GM23248 (cell line): Measurements from ENCODE around the gene MDM1. TPM values are rescaled to one million over a fixed set of nuclear protein-coding genes. Genes with fewer than 3 reads are reported as not detected.

Source experiments
- DNase-seq: peaks from one replicate; pipeline ENCODE4 v3.0.0-alpha.2; 2015
- H2AFZ ChIP-seq: fragments of 200-600 bp; sonication (generic); 2 replicates; pipeline ENCODE4 v1.6.1; 2016; ENCODE audit warnings: antibody characterized with exemption
- H3F3A ChIP-seq: fragments of 200-600 bp; sonication (generic); 2 replicates; pipeline ENCODE4 v1.6.1; 2016; ENCODE audit warnings: mild to moderate bottlenecking, antibody characterized with exemption, mixed run types; ENCODE audit not compliant: insufficient read depth
- H3K27ac ChIP-seq: fragments of 200-600 bp; sonication (generic); 2 replicates; pipeline ENCODE4 v1.5.1; 2016; ENCODE audit warnings: mild to moderate bottlenecking
- H3K27me3 ChIP-seq: fragments of 200-600 bp; sonication (generic); replicated peaks from 2 replicates; pipeline ENCODE4 v1.6.1; 2016; ENCODE audit warnings: mild to moderate bottlenecking; ENCODE audit not compliant: insufficient read depth
- H3K36me3 ChIP-seq: fragments of 200-600 bp; sonication (generic); 2 replicates; pipeline ENCODE4 v1.6.1; 2016; ENCODE audit warnings: low read depth, mild to moderate bottlenecking
- H3K4me1 ChIP-seq: fragments of 200-600 bp; sonication (generic); 2 replicates; pipeline ENCODE4 v1.6.1; 2016; ENCODE audit warnings: mild to moderate bottlenecking; ENCODE audit not compliant: insufficient read depth
- H3K4me2 ChIP-seq: fragments of 200-600 bp; sonication (generic); one replicate; pipeline ENCODE4 v1.6.1; 2016; ENCODE audit warnings: mild to moderate bottlenecking; ENCODE audit not compliant: unreplicated experiment
- H3K4me3 ChIP-seq: fragments of 200-600 bp; sonication (generic); 2 replicates; pipeline ENCODE4 v1.5.1; 2016; ENCODE audit warnings: mild to moderate bottlenecking
- H3K79me2 ChIP-seq: fragments of 200-600 bp; sonication (generic); 2 replicates; pipeline ENCODE4 v1.6.1; 2016; ENCODE audit warnings: mild to moderate bottlenecking; ENCODE audit not compliant: insufficient read depth
- H3K9ac ChIP-seq: fragments of 200-600 bp; sonication (generic); 2 replicates; pipeline ENCODE4 v1.6.1; 2016; ENCODE audit warnings: mild to moderate bottlenecking
- H3K9me2 ChIP-seq: fragments of 200-600 bp; sonication (generic); 2 replicates; pipeline ENCODE4 v1.6.1; 2016; ENCODE audit warnings: mixed run types, mild to moderate bottlenecking, moderate library complexity; ENCODE audit not compliant: insufficient read depth
- H3K9me3 ChIP-seq: fragments of 200-600 bp; sonication (generic); one replicate; pipeline ENCODE4 v1.6.1; 2017; ENCODE audit warnings: low read depth
- H4K20me1 ChIP-seq: fragments of 200-600 bp; sonication (generic); 2 replicates; pipeline ENCODE4 v1.6.0; 2016; ENCODE audit not compliant: insufficient read depth
- EZH2 ChIP-seq: fragments of 200-600 bp; sonication (generic); IDR thresholded peaks from 2 replicates; pipeline ENCODE4 v1.6.1; 2018; ENCODE audit warnings: antibody characterized with exemption, mild to moderate bottlenecking; ENCODE audit not compliant: insufficient read depth, poor library complexity, severe bottlenecking
- EZH2phosphoT487 ChIP-seq: fragments of 200-600 bp; sonication (generic); IDR thresholded peaks from 2 replicates; pipeline ENCODE4 v1.6.1; 2018; ENCODE audit warnings: antibody characterized with exemption, moderate library complexity, mild to moderate bottlenecking, low read depth; ENCODE audit not compliant: insufficient read depth
- WGBS, 2 experiments: methylation state at CpG; one replicate each; pipeline ENCODE4 v1.1.6; 2015 to 2017; ENCODE audit warnings: low lambda C conversion rate in 2 of 2, low coverage in 1 of 2; ENCODE audit errors: missing lambda C conversion rate in 2 of 2; 5-methylcytosine and 5-hydroxymethylcytosine counted together
- in situ Hi-C: fragments of 300-500 bp; cut with MboI; formaldehyde crosslinking; loops from 2 replicates; pipeline ENCODE4 v1.15.0; 2020
- polyA plus RNA-seq: library from polyadenylated mRNA; unstranded; fragments of >200 nt; fragmentation: Nextera tagmentation; extraction: Ambion mirVana; gene quantifications from 2 replicates; pipeline ENCODE4 v1.2.1, GENCODE V29; 2016
- total RNA-seq: library from RNA; depleted of rRNA; stranded (reverse); fragments of >200 nt; shearing (Covaris generic); gene quantifications from 2 replicates; pipeline ENCODE4 v1.2.3, GENCODE V29; 2014; rRNA removed

MDM1 gene
- total RNA-seq (7.3 and 30.0 TPM in 2 replicates), polyA plus RNA-seq (7.5 and 9.9 TPM in 2 replicates)

GRCh38 chr12:68331869-68332727 is at the start of gene MDM1:
MDM1 (minus strand) TSS chr12:68332362; CDS start chr12:68332245, 117 bp downstream.
- Histone ChIP-seq H3K9me2 (no peaks in the 10 kb centered on the region), H3K27ac (peak within 1 kb of the TSS; percentile 33; the same call in 1 of the 2 replicates), H4K20me1 (no peaks in the 10 kb centered on the region), H3K36me3 (no peaks in the 10 kb centered on the region), H3F3A (no peaks in the 10 kb centered on the region), H3K27me3 (no peaks in the 10 kb centered on the region), H3K4me1 (peaks cover 13% of the 10 kb centered on the region), H3K4me2 (peak within 1 kb of the TSS; percentile 95), H2AFZ (peak within 1 kb of the TSS; percentile 98), H3K9ac (peak within 1 kb of the TSS; percentile 77), H3K9me3 (no peaks in the 10 kb centered on the region), H3K79me2 (peaks cover 13% of the 10 kb centered on the region), H3K4me3 (peak within 1 kb of the TSS; percentile 94)
- WGBS, 2 experiments = 2% methylated on average over 56 to 57 of the region's 59 CpGs
- TF ChIP-seq EZH2phosphoT487 = no peak
- no peak for TF ChIP-seq EZH2
- peak; percentile 99 for DNase-seq
- in situ Hi-C loops = no loop called here

- Histone ChIP-seq H3K9ac (no peak overlapping the region), H3K36me3 (no peaks in the 10 kb centered on the region), H3K4me2 (no peak overlapping the region), H4K20me1 (no peaks in the 10 kb centered on the region), H3K9me2 (no peaks in the 10 kb centered on the region), H3K4me1 (peaks cover 11% of the 10 kb centered on the region), H3K79me2 (no peaks in the 10 kb centered on the region), H3K27me3 (no peaks in the 10 kb centered on the region), H2AFZ (no peak overlapping the region), H3K9me3 (no peaks in the 10 kb centered on the region), H3K4me3 (no peak overlapping the region), H3K27ac (no peak overlapping the region), H3F3A (no peaks in the 10 kb centered on the region)
- in situ Hi-C loops = no loop called here
- 78 to 84% methylated on average over 6 of the region's 6 CpGs for WGBS, 2 experiments
- TF ChIP-seq EZH2 (no peak), EZH2phosphoT487 (no peak)
- DNase-seq = no peak
Measured at GRCh38 chr12:68381476-68382219, 49.5 kb upstream of the MDM1 start.

GRCh38 chr12:68378872-68379606 is 46.9 kb upstream of the MDM1 start:
- in situ Hi-C loops = no loop called here
- Histone ChIP-seq H3F3A (no peaks in the 10 kb centered on the region), H3K27me3 (no peaks in the 10 kb centered on the region), H3K4me3 (no peak overlapping the region), H2AFZ (peak overlapping the region; percentile 42; the same call in 1 of the 2 replicates), H3K9me3 (no peaks in the 10 kb centered on the region), H3K4me2 (peak overlapping the region; percentile 7), H3K4me1 (peaks cover 11% of the 10 kb centered on the region), H3K36me3 (no peaks in the 10 kb centered on the region), H3K79me2 (no peaks in the 10 kb centered on the region), H3K9me2 (no peaks in the 10 kb centered on the region), H3K27ac (no peak overlapping the region), H4K20me1 (no peaks in the 10 kb centered on the region), H3K9ac (no peak overlapping the region)
- WGBS, 2 experiments = 22 to 23% methylated on average over 5 of the region's 5 CpGs
- peak; percentile 30 for DNase-seq
- no peak for TF ChIP-seq EZH2phosphoT487
- TF ChIP-seq EZH2 = no peak

GRCh38 chr12:68377881-68378280 is 45.7 kb upstream of the MDM1 start:
- no peak for DNase-seq
- TF ChIP-seq EZH2 (no peak), EZH2phosphoT487 (no peak)
- H3K9ac ChIP-seq = no peak overlapping the region
- H3K27ac ChIP-seq = no peak overlapping the region
- H3F3A ChIP-seq = no peaks in the 10 kb centered on the region
- H3K9me2 ChIP-seq = no peaks in the 10 kb centered on the region
- in situ Hi-C loops = no loop called here
- no peaks in the 10 kb centered on the region for H4K20me1 ChIP-seq
- no peak overlapping the region for H2AFZ ChIP-seq
- no peak overlapping the region for H3K4me3 ChIP-seq
- no peaks in the 10 kb centered on the region for H3K9me3 ChIP-seq
- no peak overlapping the region for H3K4me2 ChIP-seq
- no peaks in the 10 kb centered on the region for H3K27me3 ChIP-seq
- peaks cover 11% of the 10 kb centered on the region for H3K4me1 ChIP-seq
- no peaks in the 10 kb centered on the region for H3K79me2 ChIP-seq
- 23 to 35% methylated on average over 3 of the region's 3 CpGs for WGBS, 2 experiments
- no peaks in the 10 kb centered on the region for H3K36me3 ChIP-seq
